Caco-2 (cell line): ENCODE data around the gene MMS22L. TPM values are rescaled to one million over a fixed set of nuclear protein-coding genes. Genes with fewer than 3 reads are reported as not detected.

Experiments
- BruUV-seq: library from RNA; stranded (reverse); fragments of 400-500 nt; replicated peaks from 2 replicates; lab custom pipeline; 2021; lab: Mats Ljungman, UMichigan
- CTCF ChIA-PET: fragments of 300-600 bp; sonication (Branson Sonifier 250); formaldehyde crosslinking; loops from one replicate; lab custom pipeline; 2022; ENCODE audit warnings: antibody characterized with exemption; lab: Charles Lee
- POLR2A ChIA-PET: fragments of 300-600 bp; sonication (Branson Sonifier 250); formaldehyde crosslinking; loops from one replicate; lab custom pipeline; 2022; ENCODE audit warnings: antibody characterized with exemption; lab: Charles Lee
- DNase-seq, 2 experiments: peaks; one replicate each; pipeline versions ENCODE4 v3.0.0 to v3.0.0-alpha.2; 2020 to 2022
- H3K27me3 ChIP-seq: replicated peaks from 2 replicates; pipeline ENCODE4 v1.6.0; 2011; ENCODE audit warnings: low read length; ENCODE audit not compliant: control insufficient read depth, insufficient read depth
- H3K36me3 ChIP-seq: 2 replicates; pipeline ENCODE4 v1.5.1; 2011; ENCODE audit warnings: low read length; ENCODE audit not compliant: control insufficient read depth, insufficient read depth
- H3K4me1 ChIP-seq: fragments of 250-450 bp; sonication (Bioruptor Pico); 2 replicates; pipeline ENCODE4 v1.5.1; 2020; ENCODE audit warnings: mild to moderate bottlenecking
- H3K4me3 ChIP-seq: 2 replicates; pipeline ENCODE4 v1.5.1; 2011; ENCODE audit warnings: low read depth, mild to moderate bottlenecking, control low read depth, low read length
- H3K9me3 ChIP-seq: fragments of 250-450 bp; sonication (Bioruptor Pico); 2 replicates; pipeline ENCODE4 v1.5.1; 2020; ENCODE audit warnings: mild to moderate bottlenecking, moderate library complexity
- H3K27ac Mint-ChIP-seq: one replicate; pipeline ENCODE4 v1.8.0; 2022; ENCODE audit warnings: mixed read lengths; ENCODE audit not compliant: unreplicated experiment
- H3K27me3 Mint-ChIP-seq: one replicate; pipeline ENCODE4 v1.8.0; 2022; ENCODE audit warnings: mixed read lengths; ENCODE audit not compliant: insufficient read depth, unreplicated experiment
- H3K36me3 Mint-ChIP-seq: one replicate; pipeline ENCODE4 v1.8.0; 2022; ENCODE audit warnings: mild to moderate bottlenecking, mixed read lengths; ENCODE audit not compliant: insufficient read depth, unreplicated experiment
- H3K4me1 Mint-ChIP-seq: one replicate; pipeline ENCODE4 v1.8.0; 2022; ENCODE audit warnings: low read depth, mixed read lengths; ENCODE audit not compliant: unreplicated experiment
- H3K4me3 Mint-ChIP-seq: one replicate; pipeline ENCODE4 v1.8.0; 2022; ENCODE audit warnings: mild to moderate bottlenecking, moderate library complexity, mixed read lengths; ENCODE audit not compliant: unreplicated experiment
- H3K9me3 Mint-ChIP-seq: one replicate; pipeline ENCODE4 v1.8.0; 2022; ENCODE audit warnings: mixed read lengths; ENCODE audit not compliant: unreplicated experiment
- intact Hi-C: fragments of 100-400 bp; cut with micrococcal nuclease; formaldehyde crosslinking; loops from one replicate; pipeline ENCODE4 v1.10.0; 2022; ENCODE audit not compliant: unreplicated experiment
- total RNA-seq: library from RNA; stranded (reverse); gene quantifications from 2 replicates; pipeline ENCODE4 v1.2.3, GENCODE V29; 2022
- TF ChIP-seq, protein P1 (sequence below), 2 experiments: fragments of 200-600 bp in 1 of 2; IDR thresholded peaks; 1 replicate in 1 of 2; 2 replicates in 1 of 2; pipeline versions ENCODE4 v1.5.1 to v1.8.0; 2011 to 2022; ENCODE audit warnings: antibody characterized with exemption in 1 of 2, control low read depth in 1 of 2, inconsistent platforms in 1 of 2, low read depth in 1 of 2, low read length in 1 of 2, mild to moderate bottlenecking in 1 of 2, moderate library complexity in 1 of 2; ENCODE audit not compliant: insufficient read depth in 1 of 2, severe bottlenecking in 1 of 2, unreplicated experiment in 1 of 2

The MMS22L gene
- total RNA-seq, 1 experiment from 2014 or later: 32.1 TPM

DNA sequence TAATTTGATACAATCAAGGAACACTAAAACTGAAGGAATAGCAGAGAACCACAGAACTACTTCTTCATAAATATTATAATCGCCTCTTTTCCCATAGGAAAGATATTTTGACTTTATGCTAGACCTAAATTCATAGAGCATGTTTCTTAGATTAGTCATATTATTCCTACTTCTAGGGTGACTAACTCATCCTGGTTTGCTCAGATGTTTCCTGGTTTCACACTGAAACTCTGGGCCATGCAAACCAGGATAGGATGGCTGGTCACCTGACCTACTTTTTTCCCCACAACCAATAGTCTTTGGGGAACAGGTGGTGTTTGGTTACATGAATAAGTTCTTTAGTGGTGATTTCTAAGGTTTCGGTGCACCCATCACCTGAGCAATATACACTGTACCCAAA lies 42.8 kb downstream of the MMS22L start:
- Mint-ChIP-seq H3K36me3 (peaks cover 33% of the 10 kb centered on the region), H3K4me1 (no peaks in the 10 kb centered on the region), H3K4me3 (no peak overlapping the region), H3K27me3 (no peaks in the 10 kb centered on the region), H3K27ac (no peak overlapping the region), H3K9me3 (no peaks in the 10 kb centered on the region)
- ChIA-PET POLR2A (no interaction called here), CTCF (no interaction called here)
- Histone ChIP-seq H3K27me3 (no peaks in the 10 kb centered on the region), H3K9me3 (no peaks in the 10 kb centered on the region), H3K36me3 (no peaks in the 10 kb centered on the region; the same call in 1 of the 2 replicates), H3K4me1 (no peaks in the 10 kb centered on the region), H3K4me3 (no peak overlapping the region)
- BruUV-seq: no TSS peak
- DNase-seq: no peak
- intact Hi-C loops: no loop called here
- TF ChIP-seq, protein P1, sequence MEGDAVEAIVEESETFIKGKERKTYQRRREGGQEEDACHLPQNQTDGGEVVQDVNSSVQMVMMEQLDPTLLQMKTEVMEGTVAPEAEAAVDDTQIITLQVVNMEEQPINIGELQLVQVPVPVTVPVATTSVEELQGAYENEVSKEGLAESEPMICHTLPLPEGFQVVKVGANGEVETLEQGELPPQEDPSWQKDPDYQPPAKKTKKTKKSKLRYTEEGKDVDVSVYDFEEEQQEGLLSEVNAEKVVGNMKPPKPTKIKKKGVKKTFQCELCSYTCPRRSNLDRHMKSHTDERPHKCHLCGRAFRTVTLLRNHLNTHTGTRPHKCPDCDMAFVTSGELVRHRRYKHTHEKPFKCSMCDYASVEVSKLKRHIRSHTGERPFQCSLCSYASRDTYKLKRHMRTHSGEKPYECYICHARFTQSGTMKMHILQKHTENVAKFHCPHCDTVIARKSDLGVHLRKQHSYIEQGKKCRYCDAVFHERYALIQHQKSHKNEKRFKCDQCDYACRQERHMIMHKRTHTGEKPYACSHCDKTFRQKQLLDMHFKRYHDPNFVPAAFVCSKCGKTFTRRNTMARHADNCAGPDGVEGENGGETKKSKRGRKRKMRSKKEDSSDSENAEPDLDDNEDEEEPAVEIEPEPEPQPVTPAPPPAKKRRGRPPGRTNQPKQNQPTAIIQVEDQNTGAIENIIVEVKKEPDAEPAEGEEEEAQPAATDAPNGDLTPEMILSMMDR (IDR thresholded peaks at IDR 0.05; ENCODE audit: insufficient read depth in 1 of 2, low read depth in 1 of 2, low read length in 1 of 2, severe bottlenecking in 1 of 2, unreplicated experiment in 1 of 2): no peak

DNA sequence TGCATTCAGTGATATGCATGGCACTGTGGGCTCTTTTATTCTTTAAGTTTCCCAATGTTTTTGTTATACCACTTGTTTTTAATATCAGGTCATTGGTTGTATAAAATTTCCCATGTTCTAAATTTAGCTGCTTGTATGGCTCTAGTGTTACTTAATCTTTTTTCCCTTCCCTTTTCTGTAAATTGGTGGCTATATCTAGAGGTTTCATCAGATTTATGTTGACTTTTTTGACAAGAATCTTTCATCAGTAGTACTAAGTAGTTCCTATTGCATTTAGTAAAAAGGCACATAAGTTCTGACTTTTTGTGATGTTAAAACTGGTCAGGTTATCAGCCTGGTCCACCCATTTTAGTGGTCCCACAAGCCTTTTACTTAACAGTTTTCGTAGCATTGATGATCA lies 51.1 kb downstream of the MMS22L start:
- Histone ChIP-seq H3K4me3 (no peak overlapping the region), H3K4me1 (no peaks in the 10 kb centered on the region), H3K9me3 (no peaks in the 10 kb centered on the region), H3K27me3 (no peaks in the 10 kb centered on the region), H3K36me3 (no peaks in the 10 kb centered on the region; the same call in 1 of the 2 replicates)
- no TSS peak for BruUV-seq
- H3K27ac Mint-ChIP-seq: no peak overlapping the region
- ChIA-PET CTCF (no interaction called here), POLR2A (no interaction called here)
- H3K36me3 Mint-ChIP-seq: peaks cover 41% of the 10 kb centered on the region
- intact Hi-C loops: no loop called here
- H3K9me3 Mint-ChIP-seq: no peaks in the 10 kb centered on the region
- H3K4me3 Mint-ChIP-seq: no peak overlapping the region
- no peaks in the 10 kb centered on the region for H3K4me1 Mint-ChIP-seq
- TF ChIP-seq, protein P1 (IDR thresholded peaks at IDR 0.05; ENCODE audit: insufficient read depth in 1 of 2, low read depth in 1 of 2, low read length in 1 of 2, severe bottlenecking in 1 of 2, unreplicated experiment in 1 of 2): no peak
- no peak for DNase-seq
- H3K27me3 Mint-ChIP-seq: no peaks in the 10 kb centered on the region

DNA sequence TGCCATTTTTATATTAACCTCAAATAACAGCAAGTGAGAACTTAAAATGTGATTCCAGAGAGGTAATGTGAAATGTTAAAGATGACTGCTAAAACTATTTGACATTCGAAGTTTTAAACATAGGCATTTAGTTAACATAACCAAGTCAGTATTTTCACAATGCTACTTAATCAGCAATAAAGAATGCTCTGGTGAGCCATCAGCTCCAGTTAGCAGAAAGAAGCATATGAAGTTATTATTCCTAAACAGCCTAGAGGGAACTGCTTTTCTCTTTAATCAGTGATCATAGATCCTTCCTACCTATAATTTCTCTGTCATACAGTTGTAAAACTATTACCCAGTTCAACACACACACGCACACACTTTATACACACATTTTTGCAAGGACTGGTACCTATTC lies 60.1 kb downstream of the MMS22L start:
- H3K27me3 Mint-ChIP-seq: no peaks in the 10 kb centered on the region
- H3K27me3 ChIP-seq: no peaks in the 10 kb centered on the region
- peaks cover 9% of the 10 kb centered on the region for H3K36me3 Mint-ChIP-seq
- H3K27ac Mint-ChIP-seq: no peak overlapping the region
- no peaks in the 10 kb centered on the region for H3K9me3 Mint-ChIP-seq
- DNase-seq: no peak
- H3K4me1 ChIP-seq: no peaks in the 10 kb centered on the region
- no peaks in the 10 kb centered on the region for H3K9me3 ChIP-seq
- TF ChIP-seq, protein P1 (IDR thresholded peaks at IDR 0.05; ENCODE audit: insufficient read depth in 1 of 2, low read depth in 1 of 2, low read length in 1 of 2, severe bottlenecking in 1 of 2, unreplicated experiment in 1 of 2): no peak
- H3K4me3 Mint-ChIP-seq: no peak overlapping the region
- H3K4me3 ChIP-seq: no peak overlapping the region
- POLR2A ChIA-PET: no interaction called here
- BruUV-seq: no TSS peak
- intact Hi-C loops: no loop called here
- CTCF ChIA-PET: no interaction called here
- no peaks in the 10 kb centered on the region for H3K4me1 Mint-ChIP-seq
- H3K36me3 ChIP-seq: no peaks in the 10 kb centered on the region
